PC-9 (cell line): ENCODE data around the gene ERGIC1. TPM values are rescaled to one million over a fixed set of nuclear protein-coding genes. Genes with fewer than 3 reads are reported as not detected.

Experiments
- BruUV-seq: library from RNA; stranded (reverse); fragments of 400-500 nt; replicated peaks from 2 replicates; lab custom pipeline; 2021; lab: Mats Ljungman, UMichigan
- CTCF ChIA-PET: fragments of 300-600 bp; sonication (Branson Sonifier 250); formaldehyde crosslinking; loops from one replicate; lab custom pipeline; 2022; ENCODE audit warnings: antibody characterized with exemption; lab: Charles Lee
- POLR2A ChIA-PET: fragments of 300-600 bp; sonication (Branson Sonifier 250); formaldehyde crosslinking; loops from one replicate; lab custom pipeline; 2022; ENCODE audit warnings: antibody characterized with exemption; ENCODE audit not compliant: unreplicated experiment; lab: Charles Lee
- DNase-seq, 2 experiments: peaks; one replicate each; pipeline versions ENCODE4 v3.0.0 to v3.0.0-alpha.2; 2015 to 2022; ENCODE audit warnings: mixed read lengths in 1 of 2
- H2AFZ ChIP-seq: fragments of 200-600 bp; sonication (generic); 2 replicates; pipeline ENCODE4 v1.8.1; 2017; ENCODE audit warnings: antibody characterized with exemption
- H3F3A ChIP-seq: fragments of 200-600 bp; sonication (generic); 2 replicates; pipeline ENCODE4 v1.8.1; 2017; ENCODE audit warnings: antibody characterized with exemption, mild to moderate bottlenecking, low read depth; ENCODE audit not compliant: insufficient read depth
- H3K27ac ChIP-seq: fragments of 200-600 bp; sonication (generic); 2 replicates; pipeline ENCODE4 v1.6.1; 2016; ENCODE audit warnings: mixed run types
- H3K27me3 ChIP-seq: fragments of 200-600 bp; sonication (generic); 2 replicates; pipeline ENCODE4 v1.6.1; 2016; ENCODE audit warnings: low read depth, mixed run types; ENCODE audit not compliant: insufficient read depth
- H3K36me3 ChIP-seq: fragments of 200-600 bp; sonication (generic); 2 replicates; pipeline ENCODE4 v1.6.1; 2016; ENCODE audit warnings: low read depth, mixed run types
- H3K4me1 ChIP-seq: fragments of 200-600 bp; sonication (generic); replicated peaks from 2 replicates; pipeline ENCODE4 v1.6.1; 2016; ENCODE audit warnings: mixed run types; ENCODE audit not compliant: insufficient read depth
- H3K4me2 ChIP-seq: fragments of 200-600 bp; sonication (generic); 2 replicates; pipeline ENCODE4 v1.6.1; 2017; ENCODE audit warnings: mixed run types
- H3K4me3 ChIP-seq: fragments of 200-600 bp; sonication (generic); 2 replicates; pipeline ENCODE4 v1.6.1; 2016; ENCODE audit warnings: mixed run types
- H3K79me2 ChIP-seq: fragments of 200-600 bp; sonication (generic); 2 replicates; pipeline ENCODE4 v1.6.1; 2017; ENCODE audit warnings: low read depth, mixed run types
- H3K9me2 ChIP-seq: fragments of 200-600 bp; sonication (generic); 2 replicates; pipeline ENCODE4 v1.8.1; 2017; ENCODE audit warnings: mild to moderate bottlenecking; ENCODE audit not compliant: insufficient read depth
- H3K9me3 ChIP-seq: fragments of 200-600 bp; sonication (generic); 2 replicates; pipeline ENCODE4 v1.8.1; 2016; ENCODE audit warnings: low read depth; ENCODE audit not compliant: insufficient read depth
- H4K20me1 ChIP-seq: fragments of 200-600 bp; sonication (generic); 2 replicates; pipeline ENCODE4 v1.8.1; 2017; ENCODE audit not compliant: insufficient read depth
- CTCF ChIP-seq: fragments of 200-600 bp; sonication (generic); conservative IDR thresholded peaks from 2 replicates; pipeline ENCODE4 v1.6.1; 2017; ENCODE audit warnings: mixed run types, antibody characterized with exemption, mild to moderate bottlenecking, moderate library complexity
- EZH2 ChIP-seq: fragments of 200-600 bp; sonication (generic); IDR thresholded peaks from 2 replicates; pipeline ENCODE4 v1.8.0; 2017; ENCODE audit warnings: antibody characterized with exemption, low read depth
- intact Hi-C: fragments of 100-400 bp; cut with micrococcal nuclease; formaldehyde crosslinking; loops from one replicate; pipeline ENCODE4 v1.10.0; 2022; ENCODE audit not compliant: unreplicated experiment
- total RNA-seq: library from RNA; stranded (reverse); gene quantifications from 2 replicates; pipeline ENCODE4 v1.2.3, GENCODE V29; 2021

The ERGIC1 gene
- total RNA-seq, 1 experiment from 2014 or later: 159 TPM

GRCh38 chr5:172925336-172925948 lies 91.4 kb downstream of the ERGIC1 start:
- Histone ChIP-seq H3K9me3 (no peaks in the 10 kb centered on the region), H3K4me2 (no peak overlapping the region), H2AFZ (no peak overlapping the region), H3K9me2 (no peaks in the 10 kb centered on the region), H4K20me1 (no peaks in the 10 kb centered on the region), H3K36me3 (no peaks in the 10 kb centered on the region), H3K4me1 (peaks cover 6% of the 10 kb centered on the region), H3K79me2 (no peaks in the 10 kb centered on the region), H3K27ac (no peak overlapping the region), H3F3A (peaks cover 12% of the 10 kb centered on the region), H3K4me3 (no peak overlapping the region), H3K27me3 (no peaks in the 10 kb centered on the region)
- TF ChIP-seq EZH2 (no peak), CTCF (no peak)
- no TSS peak for BruUV-seq
- intact Hi-C loops: no loop called here
- no peak for DNase-seq
- ChIA-PET CTCF (no interaction called here), POLR2A (no interaction called here)

GRCh38 chr5:172926008-172926523 lies 92.0 kb downstream of the ERGIC1 start:
- POLR2A ChIA-PET: no interaction called here
- Histone ChIP-seq H2AFZ (no peak overlapping the region), H3K27ac (no peak overlapping the region), H3K79me2 (no peaks in the 10 kb centered on the region), H3K36me3 (no peaks in the 10 kb centered on the region), H3K4me3 (no peak overlapping the region), H4K20me1 (no peaks in the 10 kb centered on the region), H3K9me2 (no peaks in the 10 kb centered on the region), H3K4me2 (no peak overlapping the region), H3K4me1 (peaks cover 12% of the 10 kb centered on the region), H3F3A (peaks cover 18% of the 10 kb centered on the region), H3K27me3 (no peaks in the 10 kb centered on the region), H3K9me3 (no peaks in the 10 kb centered on the region)
- intact Hi-C loops: no loop called here
- BruUV-seq: no TSS peak
- TF ChIP-seq CTCF: no peak
- TF ChIP-seq EZH2: no peak
- CTCF ChIA-PET: interaction anchor here (0.6 kb wide), 1 partner anchor 241 kb away, joined by 6 read pairs; no protein-coding TSS in a partner anchor
- no peak for DNase-seq

GRCh38 chr5:172926796-172927195 lies 92.7 kb downstream of the ERGIC1 start:
- Histone ChIP-seq H3K27ac (no peak overlapping the region), H3F3A (peaks cover 26% of the 10 kb centered on the region), H3K27me3 (no peaks in the 10 kb centered on the region), H3K9me3 (no peaks in the 10 kb centered on the region), H3K4me2 (no peak overlapping the region), H3K79me2 (no peaks in the 10 kb centered on the region), H4K20me1 (no peaks in the 10 kb centered on the region), H3K36me3 (no peaks in the 10 kb centered on the region), H3K4me1 (peaks cover 19% of the 10 kb centered on the region), H3K4me3 (no peak overlapping the region), H3K9me2 (no peaks in the 10 kb centered on the region), H2AFZ (no peak overlapping the region)
- no peak for TF ChIP-seq EZH2
- no peak for TF ChIP-seq CTCF
- intact Hi-C loops: no loop called here
- no TSS peak for BruUV-seq
- POLR2A ChIA-PET: interaction anchor here (0.5 to 0.8 kb wide), 3 partner anchors 24 to 201 kb away, joined by 4 to 8 read pairs (median 5); no protein-coding TSS in a partner anchor
- DNase-seq: no peak
- CTCF ChIA-PET: interaction anchor here (0.6 to 0.8 kb wide), 2 partner anchors 204 to 240 kb away, joined by 3 to 6 read pairs; no protein-coding TSS in a partner anchor
